DMS53 treated with DMSO at 0.1 percent for 48 hours (cell line): ENCODE measurements around the gene AHRR.
"Not testable (repeated sequence)": the region's sequence is repeated elsewhere in the genome, so short reads cannot be mapped to it uniquely, and the experiment has no call there.

Source experiments
- DNase-seq: peaks from one replicate; lab custom pipeline; 2025; ENCODE audit not compliant: unreplicated experiment; lab: John Stamatoyannopoulos, UW

AHRR gene

DNA sequence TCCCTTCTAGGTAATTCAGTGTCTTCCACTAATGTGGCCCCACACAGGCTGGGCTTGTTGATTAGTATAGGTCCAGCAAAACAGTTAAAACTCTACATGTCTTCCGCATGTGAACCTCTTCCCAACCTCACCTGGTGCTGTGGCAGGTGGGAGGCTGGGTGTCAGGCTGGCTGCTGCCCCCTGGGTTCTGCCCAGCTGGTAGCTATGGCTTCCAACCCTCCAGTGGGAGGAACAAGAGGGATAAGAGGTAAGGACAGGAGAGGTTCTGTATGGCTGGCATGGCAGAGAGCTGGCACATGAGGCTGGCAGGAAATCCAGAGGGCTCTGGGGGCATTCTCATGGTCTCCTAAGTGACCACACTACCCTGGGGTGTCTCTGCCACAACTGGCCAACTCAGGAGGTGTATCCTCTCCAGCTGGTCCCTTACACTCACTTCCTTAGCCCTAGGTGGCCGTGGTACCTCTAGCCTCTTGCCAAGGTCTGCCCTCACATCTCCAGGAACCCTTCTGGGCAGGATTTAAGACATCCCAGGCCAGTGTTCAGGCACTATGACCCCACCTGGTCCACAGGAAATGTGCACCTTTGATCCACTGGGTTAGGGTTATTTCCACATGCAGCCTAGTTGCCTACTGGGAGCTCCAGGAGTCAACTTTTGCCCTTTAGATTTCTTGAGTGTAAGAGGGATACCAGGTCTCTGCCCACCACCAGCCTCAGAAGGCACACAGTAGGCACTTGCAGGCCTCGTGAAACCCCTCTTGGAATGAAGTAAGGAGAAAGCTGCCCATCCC lies 41.7 kb downstream of the AHRR start:
- DNase-seq: no peak

DNA sequence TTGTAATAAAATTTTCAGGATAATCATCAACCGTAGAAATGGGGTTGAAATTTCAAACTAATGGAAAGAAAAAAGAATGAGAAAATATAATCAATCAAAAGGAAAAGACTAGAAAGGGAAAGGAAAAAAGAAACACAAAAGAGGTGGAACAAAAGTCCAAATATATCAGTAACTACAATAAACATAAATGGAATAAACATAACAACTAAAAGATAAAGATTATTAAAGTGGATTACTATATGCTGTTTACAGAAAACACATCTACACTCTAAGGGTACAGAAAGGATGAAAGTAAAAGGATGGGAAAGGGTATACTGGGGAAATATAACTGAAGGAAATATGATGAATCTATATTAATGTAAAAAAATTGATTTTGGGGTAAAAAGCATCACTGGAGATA lies 43.0 kb downstream of the AHRR start:
- no peak for DNase-seq

DNA sequence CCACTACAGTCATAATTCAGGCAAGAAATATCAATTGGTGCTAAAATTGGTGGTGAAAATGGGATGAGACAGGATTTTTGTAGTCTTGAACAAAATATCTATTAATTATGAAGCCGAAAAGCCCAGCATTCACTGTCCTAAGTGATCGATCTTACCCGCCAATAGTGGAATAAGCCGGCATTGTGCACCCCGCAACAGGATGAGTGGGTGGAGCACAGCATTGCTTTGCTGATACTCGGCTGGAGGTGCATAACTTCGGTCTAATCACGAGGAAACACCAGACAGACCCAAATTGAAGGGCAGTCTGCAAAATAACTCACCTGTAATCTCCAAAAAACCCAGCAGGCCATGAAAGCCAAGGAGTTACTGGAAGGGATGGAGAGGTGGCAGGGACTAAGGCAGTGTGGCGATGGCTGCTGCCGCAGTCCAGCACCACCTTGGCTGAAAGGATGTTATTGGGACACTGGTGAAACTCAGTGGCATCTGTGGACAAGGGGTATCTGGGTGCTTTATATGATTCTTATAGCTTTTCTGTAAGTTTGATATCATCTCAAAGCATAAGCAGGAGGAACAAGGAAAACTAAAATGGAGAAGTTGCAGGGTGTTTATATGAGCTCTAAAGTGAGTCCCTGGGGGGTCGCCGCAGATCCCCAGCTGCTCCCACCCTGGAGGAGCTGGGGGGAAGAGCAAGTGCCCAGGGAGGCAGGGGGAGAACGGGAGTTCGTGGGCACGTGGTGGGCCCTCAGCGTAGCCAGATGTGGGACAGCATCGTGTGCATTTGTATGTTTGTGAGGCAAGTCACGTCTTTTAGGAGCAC lies 45.2 kb downstream of the AHRR start:
- no peak for DNase-seq

DNA sequence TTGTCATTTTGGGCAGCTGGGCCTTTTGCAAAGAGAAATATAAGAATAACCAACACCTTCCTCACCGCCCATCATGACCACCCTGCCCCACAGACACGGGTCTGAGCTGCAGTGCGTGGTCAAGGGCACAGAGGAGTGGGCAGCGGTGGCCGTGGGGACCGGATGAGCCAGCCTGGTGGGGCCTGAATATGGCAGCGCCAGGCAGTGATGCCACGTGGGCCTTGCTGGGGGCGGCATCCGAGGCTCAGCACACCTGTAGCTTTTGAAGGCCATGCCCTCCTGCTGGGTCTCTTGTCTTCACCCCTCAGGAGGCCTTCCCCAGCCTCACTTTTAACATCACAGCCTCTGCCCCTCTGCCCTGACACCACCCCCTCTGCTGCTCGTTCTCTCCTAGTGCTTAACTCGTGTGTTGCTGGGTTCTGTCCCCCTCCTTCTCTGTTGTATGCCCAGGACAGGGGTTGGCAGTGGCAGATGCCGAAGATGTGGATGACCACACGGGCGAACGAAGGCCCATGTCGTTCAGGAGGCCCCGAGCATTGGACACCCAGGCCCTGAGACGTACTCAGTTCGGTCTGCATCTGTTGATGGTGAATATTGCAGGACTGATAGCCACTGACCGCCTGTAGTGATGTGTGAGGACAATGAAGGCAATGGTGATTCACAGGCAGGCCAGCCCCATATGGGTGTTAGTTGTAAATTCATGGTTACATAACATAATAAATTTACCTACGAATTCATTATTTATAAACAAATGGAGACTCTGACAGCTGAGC lies 46.0 kb downstream of the AHRR start:
- DNase-seq: no peak

DNA sequence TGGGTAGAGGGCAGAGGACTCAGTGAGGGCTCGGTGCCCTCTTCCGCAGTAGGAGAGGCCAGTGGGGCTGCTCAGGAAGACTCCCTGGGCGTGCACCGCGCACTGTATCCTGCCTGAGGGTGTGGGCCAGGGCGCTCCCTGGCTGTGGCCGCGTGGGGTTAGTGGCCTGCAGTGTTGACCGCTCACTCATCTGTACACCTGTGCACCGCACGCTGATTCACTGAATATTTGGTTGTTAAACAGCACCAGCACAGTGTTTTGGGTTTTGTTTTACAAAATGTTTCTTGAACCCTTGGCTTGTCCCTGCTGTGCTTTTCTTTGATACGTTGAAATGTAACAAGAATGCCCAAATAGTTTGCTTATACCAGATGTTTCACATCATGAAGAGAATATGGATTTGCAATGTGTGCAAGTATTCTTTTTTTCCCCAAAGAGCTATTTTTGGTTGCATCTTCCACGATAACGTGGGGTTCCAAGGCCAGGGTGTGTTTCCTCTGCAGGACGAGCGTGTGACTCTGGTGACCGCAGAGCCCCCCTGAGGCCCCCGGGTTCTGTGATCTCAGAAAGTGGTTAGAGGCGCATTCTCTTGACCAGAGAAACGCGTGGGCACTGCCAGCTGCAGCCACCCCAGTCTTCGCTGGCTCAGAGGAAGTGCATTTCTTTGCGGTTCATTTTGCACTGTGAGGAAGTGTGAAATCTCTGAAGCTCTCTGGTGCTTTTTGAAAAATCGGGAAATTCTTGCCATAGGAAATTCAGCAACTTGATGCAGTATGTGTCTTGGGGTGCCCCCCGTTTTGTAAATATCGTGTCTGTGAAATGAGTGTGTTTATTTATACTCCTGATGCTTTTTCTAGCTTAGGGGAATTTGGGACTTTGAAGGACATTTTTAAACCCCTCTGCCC lies 46.9 kb downstream of the AHRR start:
- DNase-seq: no peak

DNA sequence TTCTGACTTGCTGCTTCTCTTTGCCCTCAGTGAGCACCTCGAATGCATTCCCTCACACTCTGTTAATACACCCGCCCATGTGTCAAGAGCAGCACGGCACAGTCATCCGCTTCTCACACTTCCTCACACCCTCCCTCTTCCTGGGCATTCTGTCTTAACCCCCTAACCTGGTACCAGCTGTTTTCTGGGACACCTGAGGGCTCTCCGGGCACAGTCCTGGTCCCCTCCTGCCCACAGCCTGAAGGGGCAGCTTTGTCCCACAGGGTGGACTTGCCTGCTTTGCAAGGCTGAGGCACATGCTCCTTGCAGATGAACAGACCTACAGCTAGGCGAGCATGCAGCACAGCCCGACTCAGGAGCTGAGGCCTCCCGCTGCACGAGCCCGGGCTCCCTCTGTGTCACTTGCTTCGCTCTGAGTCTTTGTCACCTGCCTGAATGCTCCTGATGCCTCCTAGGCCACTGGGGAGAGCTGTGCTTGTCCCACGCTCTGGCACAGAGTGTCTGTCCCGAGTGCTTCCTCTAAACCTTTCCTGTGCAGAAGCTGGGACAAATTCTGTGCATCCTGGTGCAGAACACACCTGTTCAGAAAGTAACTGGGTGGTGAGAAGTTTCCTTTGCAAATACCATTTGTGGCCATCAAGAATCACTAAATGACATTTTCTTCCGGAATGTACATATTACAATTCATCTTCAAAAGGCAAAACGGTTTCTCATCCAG lies 47.8 kb downstream of the AHRR start:
- peak; percentile 26 for DNase-seq

DNA sequence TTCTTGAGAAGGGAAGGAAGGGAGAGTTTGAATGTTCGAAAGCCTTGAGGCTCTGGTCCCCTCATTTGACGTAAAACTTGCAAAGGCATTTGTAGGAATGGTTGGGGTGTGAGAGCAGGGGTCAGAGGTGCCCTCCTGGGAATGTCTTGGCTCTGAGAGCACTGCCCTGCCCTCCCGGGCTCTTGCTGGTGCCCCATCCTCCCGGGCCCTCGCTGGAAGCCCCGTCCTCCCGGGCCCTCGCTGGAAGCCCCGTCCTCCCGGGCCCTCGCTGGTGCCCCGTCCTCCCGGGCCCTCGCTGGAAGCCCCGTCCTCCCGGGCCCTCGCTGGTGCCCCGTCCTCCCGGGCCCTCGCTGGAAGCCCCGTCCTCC lies 48.3 kb downstream of the AHRR start:
- DNase-seq: not testable (repeated sequence)

DNA sequence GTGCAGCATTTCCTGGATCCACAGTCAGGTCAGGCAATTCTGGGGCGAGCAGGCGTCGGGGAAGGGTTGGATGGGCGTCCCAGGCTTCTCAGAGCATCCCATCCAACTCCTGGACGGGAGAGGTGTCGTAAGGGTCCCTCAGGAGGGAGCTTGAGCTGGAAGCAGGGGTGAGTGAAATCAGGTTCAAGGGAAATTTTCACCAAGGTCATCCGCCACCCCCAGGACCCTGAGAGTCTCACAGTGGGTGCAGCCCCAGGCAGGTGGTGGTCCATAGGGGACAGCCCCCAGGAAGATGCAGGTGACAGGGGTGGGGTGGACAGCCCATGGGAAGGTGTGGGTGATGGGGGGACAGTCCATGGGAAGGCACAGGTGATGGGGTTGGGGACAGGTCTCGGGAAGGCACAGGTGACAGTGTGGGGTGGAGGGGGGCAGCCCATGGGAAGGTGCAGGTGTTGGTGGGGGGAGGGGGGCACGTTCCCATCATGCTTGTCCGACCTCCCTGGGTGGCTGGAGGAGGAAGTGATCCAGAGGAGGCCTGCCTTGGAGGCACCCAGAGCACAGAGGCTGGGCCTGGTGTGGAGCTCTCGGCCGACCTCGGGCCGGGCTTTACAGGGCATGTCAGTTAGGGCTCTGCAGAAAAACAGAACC lies 48.9 kb downstream of the AHRR start:
- DNase-seq: no peak

DNA sequence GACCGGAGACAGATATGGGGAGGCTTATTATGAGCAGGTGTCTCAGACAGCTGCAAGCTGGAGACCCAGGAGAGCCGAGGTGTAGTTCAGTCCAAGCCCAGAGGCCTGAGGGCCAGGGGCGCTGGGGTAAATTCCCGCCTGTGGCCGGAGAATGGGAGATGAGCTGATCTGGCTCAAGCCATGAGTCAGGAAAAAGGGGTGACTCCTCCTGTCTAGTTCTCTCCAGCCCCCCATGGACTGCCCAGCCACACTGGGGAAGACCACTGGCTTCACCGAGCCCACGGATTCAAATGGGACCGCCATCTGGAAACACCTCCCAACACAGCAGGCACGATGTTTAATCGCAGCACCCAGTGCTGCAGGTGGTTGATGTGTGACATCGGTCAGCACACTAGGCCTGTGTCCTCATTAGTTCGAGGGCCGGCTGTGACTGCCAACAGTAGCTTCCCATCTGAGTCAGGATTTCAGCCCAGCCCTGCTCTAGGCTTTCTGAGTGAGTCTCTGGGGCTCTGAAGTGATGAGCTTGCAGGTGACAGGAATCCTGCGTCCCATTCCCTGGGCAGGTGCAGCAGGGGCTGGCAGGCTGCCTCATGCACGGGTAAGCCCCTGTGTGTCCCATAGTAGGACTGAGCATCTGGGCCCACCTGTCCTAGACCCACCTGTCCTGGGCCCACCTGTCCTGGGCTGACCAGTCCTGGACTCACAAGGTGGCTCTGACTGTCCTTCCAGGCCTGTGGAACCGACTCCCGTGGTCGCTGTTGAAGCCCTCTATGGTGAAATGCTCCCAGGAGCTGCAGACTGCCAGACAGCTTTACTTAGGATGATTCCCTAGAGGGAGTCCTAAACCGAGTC lies 49.7 kb downstream of the AHRR start:
- DNase-seq: peak; percentile 34

DNA sequence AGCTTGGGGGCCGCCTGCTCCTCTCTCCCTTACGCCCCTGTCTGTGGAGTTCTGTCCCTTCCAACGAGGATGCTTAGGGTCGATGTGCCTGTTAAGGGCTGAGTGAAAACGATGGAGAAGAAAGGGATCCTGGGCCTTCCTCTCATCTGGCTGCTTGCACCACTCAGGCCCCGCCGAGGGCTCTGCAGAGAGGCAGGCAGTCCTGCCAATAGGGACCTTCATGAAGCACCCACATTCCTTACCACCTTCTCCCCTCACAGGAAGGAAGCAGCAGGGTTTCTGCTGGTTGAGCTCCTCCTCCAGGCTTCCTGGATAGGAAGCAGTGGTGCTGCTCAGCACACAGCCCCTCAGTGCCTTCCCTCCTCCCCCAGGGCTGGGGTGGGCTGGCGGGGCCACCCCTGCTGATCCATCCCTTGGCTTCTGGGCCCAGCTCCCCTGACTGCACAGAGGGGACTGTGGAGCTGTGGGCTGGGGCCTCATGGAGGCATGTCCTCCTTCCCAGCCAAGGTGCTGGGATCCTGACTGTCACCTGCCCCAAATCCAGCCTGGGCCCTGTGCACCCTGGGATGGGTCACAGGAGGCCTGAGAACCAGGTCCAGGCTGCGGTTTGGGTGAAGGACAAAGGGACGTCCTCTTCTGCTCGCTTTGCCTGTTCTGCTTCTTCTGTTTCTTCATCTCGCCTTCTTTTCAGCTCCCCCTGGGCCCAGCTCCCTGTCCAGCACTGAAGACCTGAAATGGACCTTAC lies 50.5 kb downstream of the AHRR start:
- DNase-seq: no peak

DNA sequence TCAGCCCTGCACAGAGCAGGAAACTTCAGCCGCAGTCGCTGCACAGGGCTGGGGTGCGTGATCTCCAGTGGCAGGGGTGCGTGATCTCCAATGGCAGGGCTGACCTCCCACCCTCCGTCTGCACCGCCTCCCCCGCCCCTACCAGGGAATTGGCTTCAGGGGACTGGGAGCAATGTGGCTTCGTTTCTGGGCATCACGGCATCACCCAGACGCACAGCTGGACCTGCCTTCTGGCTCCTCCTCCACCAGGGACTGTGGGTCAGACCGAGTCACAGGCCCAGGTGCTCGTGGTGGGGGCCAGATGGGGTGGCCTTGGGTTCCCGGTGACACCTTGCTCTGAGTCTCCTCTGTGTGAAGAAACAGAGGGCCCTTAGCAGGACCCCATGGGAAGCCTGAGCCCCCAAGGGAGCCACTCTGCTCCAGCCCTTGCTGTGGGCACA lies 51.1 kb downstream of the AHRR start:
- DNase-seq: peak; percentile 69

DNA sequence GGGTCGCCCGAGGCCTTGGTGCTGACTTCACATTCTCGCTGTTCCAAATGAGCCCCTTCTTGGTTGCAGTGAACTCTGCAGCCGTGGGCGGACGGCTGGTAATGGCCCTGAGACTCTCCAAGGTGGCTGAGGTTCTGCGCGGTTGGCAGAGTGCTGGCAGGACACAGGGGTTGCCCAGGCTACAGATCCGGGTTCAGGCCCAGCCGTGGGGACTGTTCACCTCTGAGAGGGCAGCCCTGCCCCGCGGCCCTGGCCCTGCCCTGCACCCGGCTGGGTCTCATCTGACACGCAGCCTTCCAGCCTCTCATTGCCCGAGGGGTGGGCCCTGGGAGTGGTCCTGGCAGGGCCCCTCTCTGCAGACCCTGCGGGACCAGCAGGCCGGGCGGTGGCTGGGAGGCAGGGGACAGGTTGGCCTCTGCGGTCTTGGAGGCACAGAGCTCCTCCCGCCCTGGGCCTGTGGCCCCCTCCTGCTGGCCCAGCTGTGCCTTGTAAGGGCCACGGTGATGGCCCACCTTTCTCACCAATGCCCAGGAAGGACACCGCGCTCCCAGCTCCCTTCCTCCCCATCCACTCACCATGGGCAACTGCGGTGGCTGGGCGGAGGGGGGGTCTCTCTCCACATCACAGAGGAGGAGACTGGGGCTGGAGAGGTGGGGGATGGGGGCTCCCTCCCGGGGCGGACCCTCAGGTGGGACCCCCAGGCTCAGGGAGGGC lies 51.6 kb downstream of the AHRR start:
- DNase-seq: peak; percentile 51

DNA sequence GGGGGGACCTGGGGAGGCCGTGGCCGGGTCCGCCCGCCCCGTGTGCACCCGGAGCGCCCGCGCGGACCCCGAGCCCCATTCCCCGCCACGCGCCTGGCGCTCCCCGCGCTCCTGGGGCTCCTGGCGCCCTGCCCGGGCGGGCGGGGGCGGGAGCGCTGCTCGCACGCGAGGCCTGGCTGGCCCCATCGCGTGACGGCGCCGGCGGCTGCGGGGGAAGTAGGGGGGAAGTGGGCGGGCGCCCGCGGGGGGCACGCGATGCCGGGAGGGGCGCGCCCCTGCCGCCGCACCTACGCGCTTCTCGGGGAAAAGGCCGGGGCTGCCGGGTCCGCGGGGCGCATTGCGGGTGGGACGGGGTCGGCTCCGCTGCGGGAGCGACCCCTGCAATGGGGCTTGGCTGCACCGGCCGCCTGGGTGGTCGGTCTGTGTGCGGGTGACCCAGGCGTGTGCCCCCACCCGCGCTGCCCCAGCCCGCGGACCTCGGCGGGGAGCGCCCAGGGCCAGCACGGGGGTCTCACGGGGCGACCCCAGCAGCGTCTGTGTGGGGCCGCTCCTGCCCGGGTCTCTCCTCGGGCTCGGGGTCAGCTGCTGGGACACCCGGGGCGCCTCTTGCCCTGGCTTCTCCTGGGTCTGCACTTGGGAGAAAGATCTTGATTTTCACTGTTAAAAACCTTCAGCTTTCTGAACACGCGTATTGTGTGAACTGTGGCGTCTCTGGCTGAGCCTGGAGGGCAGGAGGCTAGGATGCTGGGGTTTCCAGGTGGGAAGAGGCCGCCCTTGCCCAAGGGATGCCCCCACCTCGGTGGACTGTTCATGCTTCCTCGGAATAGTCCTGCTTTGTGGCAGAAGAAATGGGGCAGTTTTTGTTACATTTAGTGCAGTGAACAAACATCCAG lies 52.4 kb downstream of the AHRR start:
- peak; percentile 68 for DNase-seq

DNA sequence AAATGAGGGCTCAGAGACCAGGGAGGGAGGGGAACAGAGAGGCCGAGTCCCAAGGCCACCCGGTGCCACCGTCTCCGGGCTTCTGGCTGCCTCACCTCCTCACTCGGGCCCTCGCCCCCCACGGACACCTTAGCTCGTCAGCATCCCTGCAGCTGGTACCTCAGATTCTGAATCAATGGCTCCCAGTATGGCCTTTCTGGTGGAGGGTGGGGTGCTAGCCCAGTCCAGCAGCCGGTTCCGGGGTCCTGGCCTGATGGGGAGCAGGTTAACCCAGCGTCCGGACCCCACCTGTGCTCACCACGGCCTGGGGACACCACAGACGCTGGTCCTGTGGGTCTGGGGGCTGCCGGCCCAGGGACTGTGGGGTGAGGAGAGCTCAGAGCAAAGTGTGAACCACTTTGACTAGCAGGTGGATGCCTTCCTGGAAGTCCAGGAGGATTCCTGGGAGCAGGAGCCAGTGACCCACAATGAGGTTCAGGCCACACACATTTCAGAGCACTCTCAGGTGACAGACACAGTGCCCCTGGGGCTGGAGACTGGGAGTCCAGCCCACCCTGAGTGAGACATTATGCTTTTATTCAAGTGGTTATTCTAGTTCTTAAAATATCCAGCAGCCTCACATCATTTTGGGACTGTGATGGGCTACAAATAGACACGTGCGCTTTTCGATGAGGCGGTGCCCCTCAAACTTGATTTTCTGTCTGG lies 53.3 kb downstream of the AHRR start:
- no peak for DNase-seq

DNA sequence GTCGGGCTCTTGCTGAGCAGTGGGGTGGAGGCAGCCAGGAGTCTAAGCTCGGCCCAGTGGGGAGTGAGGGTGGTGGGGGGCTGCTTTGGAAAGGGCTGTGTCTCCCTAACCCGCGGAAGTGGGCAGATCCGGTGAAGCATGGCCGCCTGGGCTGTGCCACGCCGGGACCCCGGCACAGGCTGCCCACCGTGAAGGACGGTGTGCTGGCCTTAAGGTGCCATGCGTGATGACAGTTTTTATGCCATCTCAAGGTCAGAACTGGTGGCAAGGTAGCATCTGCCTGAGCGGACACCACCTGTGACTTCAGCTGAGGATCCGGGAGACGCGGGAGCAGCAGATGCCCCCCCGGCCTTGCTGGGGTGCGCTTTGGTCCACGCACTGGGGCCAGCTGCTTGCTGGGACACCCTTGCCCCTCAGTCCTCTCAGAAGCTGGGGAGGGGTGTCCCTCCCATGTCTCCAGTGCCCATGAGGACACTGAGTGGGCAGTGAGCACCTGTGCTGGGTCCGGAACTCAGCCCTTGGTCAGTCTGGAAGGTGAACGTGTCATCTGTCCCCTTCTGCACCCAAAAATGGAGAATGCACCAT lies 53.9 kb downstream of the AHRR start:
- no peak for DNase-seq
